Peyer's patch (tissue), 4 donors: Measurements from ENCODE around the gene TPRG1L.

Experiments used
- POLR2A ChIP-seq, 2 donors: fragments of 450-650 bp; IDR thresholded peaks; one replicate each; pipeline ENCODE4 v1.5.1; 2017; ENCODE audit warnings: antibody characterized with exemption in 2 of 2, mild to moderate bottlenecking in 2 of 2, moderate library complexity in 2 of 2
- TF ChIP-seq, protein P1 (sequence below), 6 experiments: fragments of 450-650 bp in 4 of 6; fragments of 200-600 bp in 2 of 6; sonication (generic) in 1 of 6; IDR thresholded peaks; one replicate each; pipeline ENCODE4 v1.5.1; 2017 to 2019; ENCODE audit warnings: antibody characterized with exemption in 6 of 6, mild to moderate bottlenecking in 3 of 6, moderate library complexity in 1 of 6

DNA sequence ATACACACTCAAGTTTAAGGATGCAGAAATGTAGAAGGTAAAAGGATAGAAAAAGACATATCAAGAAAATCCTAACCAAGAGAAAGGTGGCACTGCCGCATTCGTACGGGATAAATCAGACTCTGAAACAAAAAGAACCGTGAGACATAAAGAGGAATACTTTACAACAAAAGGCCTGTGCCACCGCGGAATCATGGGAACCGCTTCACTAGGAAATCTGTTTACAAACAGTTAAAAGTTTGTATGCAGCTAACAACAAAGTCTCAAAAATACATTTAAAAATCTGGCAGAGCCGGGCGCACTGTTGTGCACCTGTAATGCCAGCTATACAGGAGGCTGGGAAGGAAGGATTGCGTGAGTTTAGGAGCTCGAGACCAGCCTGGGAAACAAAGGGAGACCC is 17.0 kb downstream of the TPRG1L start:
- TF ChIP-seq, protein P1, sequence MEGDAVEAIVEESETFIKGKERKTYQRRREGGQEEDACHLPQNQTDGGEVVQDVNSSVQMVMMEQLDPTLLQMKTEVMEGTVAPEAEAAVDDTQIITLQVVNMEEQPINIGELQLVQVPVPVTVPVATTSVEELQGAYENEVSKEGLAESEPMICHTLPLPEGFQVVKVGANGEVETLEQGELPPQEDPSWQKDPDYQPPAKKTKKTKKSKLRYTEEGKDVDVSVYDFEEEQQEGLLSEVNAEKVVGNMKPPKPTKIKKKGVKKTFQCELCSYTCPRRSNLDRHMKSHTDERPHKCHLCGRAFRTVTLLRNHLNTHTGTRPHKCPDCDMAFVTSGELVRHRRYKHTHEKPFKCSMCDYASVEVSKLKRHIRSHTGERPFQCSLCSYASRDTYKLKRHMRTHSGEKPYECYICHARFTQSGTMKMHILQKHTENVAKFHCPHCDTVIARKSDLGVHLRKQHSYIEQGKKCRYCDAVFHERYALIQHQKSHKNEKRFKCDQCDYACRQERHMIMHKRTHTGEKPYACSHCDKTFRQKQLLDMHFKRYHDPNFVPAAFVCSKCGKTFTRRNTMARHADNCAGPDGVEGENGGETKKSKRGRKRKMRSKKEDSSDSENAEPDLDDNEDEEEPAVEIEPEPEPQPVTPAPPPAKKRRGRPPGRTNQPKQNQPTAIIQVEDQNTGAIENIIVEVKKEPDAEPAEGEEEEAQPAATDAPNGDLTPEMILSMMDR (IDR thresholded peaks at IDR 0.05): no peak
- TF ChIP-seq POLR2A (IDR thresholded peaks at IDR 0.05): no peak
